ENCODE data around the gene CCIN. TPM values are rescaled to one million over a fixed set of nuclear protein-coding genes. Genes with fewer than 3 reads are reported as not detected.

Gene CCIN
- total and polyA plus RNA-seq, 7 experiments from 2014 or later = 0.15 to 3.6 (median 0.49) TPM; not detected in 3

- no peaks in the 10 kb centered on the region for H3K27me3 Mint-ChIP-seq
- Histone ChIP-seq H3K9me3 (ENCODE audit: control insufficient read depth in 2 of 3, low read length in 3 of 3) (no peaks in the 10 kb centered on the region), H3K36me3 (ENCODE audit: control insufficient read depth in 2 of 3, insufficient read depth in 3 of 3, low read length in 3 of 3) (peaks cover 0 to 9% (median 0%) of the 10 kb centered on the region in 3 experiments), H3K4me3 (ENCODE audit: low read length) (no peak overlapping the region), H3K27me3 (ENCODE audit: control insufficient read depth in 2 of 2, insufficient read depth in 2 of 2, low read length in 2 of 2) (no peaks in the 10 kb centered on the region), H3K4me1 (ENCODE audit: control insufficient read depth in 2 of 2, insufficient read depth in 2 of 2, low read length in 2 of 2) (peaks cover 55 to 59% of the 10 kb centered on the region in 2 donors), H3K27ac (ENCODE audit: low read depth, low read length) (peak overlapping the region; percentile 88)
- H3K9me3 Mint-ChIP-seq = no peaks in the 10 kb centered on the region
- intact Hi-C loops (cut with micrococcal nuclease) = loop anchor here (1.0 kb wide), 6 partner anchors 8 to 50 kb away; partner anchors contain the start of genes CLTA (in 1 of the 2) and GLIPR2 (in 1 of the 2)
- H3K36me3 Mint-ChIP-seq = peaks cover 0 to 43% (median 14%) of the 10 kb centered on the region in 5 donors
- H3K27ac Mint-ChIP-seq = peak overlapping the region; percentile 67 to 99 (median 87)
- H3K4me1 Mint-ChIP-seq = peaks cover 35 to 56% (median 49%) of the 10 kb centered on the region in 7 donors
- DNase-seq = no peak
- ChIA-PET POLR2A (interaction anchor here (0.6 to 2.6 kb wide), 9 partner anchors 9 to 287 kb away, joined by 3 to 14 read pairs (median 5); partner anchors contain the start of gene GLIPR2), CTCF (interaction anchor here (0.9 to 1.8 kb wide), 2 partner anchors 14 to 16 kb away, joined by 3 to 7 read pairs; partner anchors contain the start of gene GLIPR2)
- H3K4me3 Mint-ChIP-seq = peak overlapping the region in 8 of 10 donors; percentile 27 to 62 (median 46)
- ATAC-seq = no peak
Measured at GRCh38 chr9:36152741-36153438, 16.3 kb upstream of the CCIN start.

- POLR2A ChIA-PET = interaction anchor here (0.7 to 1.6 kb wide), 2 partner anchors 12 to 62 kb away, joined by 4 to 8 read pairs; no protein-coding TSS in a partner anchor
- Mint-ChIP-seq H3K27ac (peak overlapping the region; percentile 67 to 99 (median 87)), H3K36me3 (peaks cover 0 to 47% (median 18%) of the 10 kb centered on the region in 5 donors), H3K4me3 (peak overlapping the region in 6 of 10 donors; percentile 0 to 69 (median 50)), H3K4me1 (peaks cover 34 to 53% (median 43%) of the 10 kb centered on the region in 7 donors), H3K27me3 (no peaks in the 10 kb centered on the region), H3K9me3 (peaks cover 0 to 3% (median 0%) of the 10 kb centered on the region in 11 donors)
- H3K4me1 ChIP-seq (ENCODE audit: control insufficient read depth in 2 of 2, insufficient read depth in 2 of 2, low read length in 2 of 2) = peaks cover 46 to 51% of the 10 kb centered on the region in 2 donors
- H3K9me3 ChIP-seq (ENCODE audit: control insufficient read depth in 2 of 3, low read length in 3 of 3) = no peaks in the 10 kb centered on the region
- DNase-seq (no peak), ATAC-seq (no peak)
- CTCF ChIA-PET = interaction anchor here (2.0 kb wide), 1 partner anchor 17 kb away, joined by 4 read pairs; the partner anchor contains the start of gene GLIPR2
- intact Hi-C loops (cut with micrococcal nuclease) = no loop called here
- H3K27me3 ChIP-seq (ENCODE audit: control insufficient read depth in 2 of 2, insufficient read depth in 2 of 2, low read length in 2 of 2) = no peaks in the 10 kb centered on the region
- peaks cover 0 to 9% (median 0%) of the 10 kb centered on the region in 3 experiments for H3K36me3 ChIP-seq (ENCODE audit: control insufficient read depth in 2 of 3, insufficient read depth in 3 of 3, low read length in 3 of 3)
- H3K4me3 ChIP-seq (ENCODE audit: low read length) = no peak overlapping the region
- H3K27ac ChIP-seq (ENCODE audit: low read depth, low read length) = no peak overlapping the region
Measured at GRCh38 chr9:36153746-36154145, 15.4 kb upstream of the CCIN start.

GRCh38 chr9:36154331-36154952 is 14.7 kb upstream of the CCIN start:
- peak overlapping the region; percentile 39 for H3K27ac ChIP-seq (ENCODE audit: low read depth, low read length)
- Mint-ChIP-seq H3K36me3 (peaks cover 0 to 54% (median 21%) of the 10 kb centered on the region in 5 donors), H3K4me1 (peaks cover 38 to 51% (median 42%) of the 10 kb centered on the region in 7 donors), H3K9me3 (peaks cover 0 to 3% (median 0%) of the 10 kb centered on the region in 11 donors), H3K27ac (peak overlapping the region in 8 of 9 donors; percentile 47 to 89 (median 68)), H3K4me3 (peak overlapping the region in 8 of 10 donors; percentile 0 to 69 (median 22)), H3K27me3 (no peaks in the 10 kb centered on the region)
- peaks cover 39 to 45% of the 10 kb centered on the region in 2 donors for H3K4me1 ChIP-seq (ENCODE audit: control insufficient read depth in 2 of 2, insufficient read depth in 2 of 2, low read length in 2 of 2)
- H3K9me3 ChIP-seq (ENCODE audit: control insufficient read depth in 2 of 3, low read length in 3 of 3) = no peaks in the 10 kb centered on the region
- peaks cover 0 to 12% (median 0%) of the 10 kb centered on the region in 3 experiments for H3K36me3 ChIP-seq (ENCODE audit: control insufficient read depth in 2 of 3, insufficient read depth in 3 of 3, low read length in 3 of 3)
- ChIA-PET CTCF (interaction anchor here (1.1 to 2.0 kb wide), 4 partner anchors 9 to 51 kb away, joined by 3 to 6 read pairs (median 4); partner anchors contain the start of gene GLIPR2), POLR2A (interaction anchor here (0.7 to 1.6 kb wide), 4 partner anchors 10 to 63 kb away, joined by 3 to 8 read pairs (median 4); partner anchors contain the start of gene GLIPR2)
- intact Hi-C loops (cut with micrococcal nuclease) = no loop called here
- no peak overlapping the region for H3K4me3 ChIP-seq (ENCODE audit: low read length)
- no peak for DNase-seq
- H3K27me3 ChIP-seq (ENCODE audit: control insufficient read depth in 2 of 2, insufficient read depth in 2 of 2, low read length in 2 of 2) = no peaks in the 10 kb centered on the region
- peak; percentile 40 for ATAC-seq

GRCh38 chr9:36156116-36156515 is 13.1 kb upstream of the CCIN start:
- Histone ChIP-seq H3K27me3 (ENCODE audit: control insufficient read depth in 2 of 2, insufficient read depth in 2 of 2, low read length in 2 of 2) (no peaks in the 10 kb centered on the region), H3K4me1 (ENCODE audit: control insufficient read depth in 2 of 2, insufficient read depth in 2 of 2, low read length in 2 of 2) (peaks cover 23 to 33% of the 10 kb centered on the region in 2 donors), H3K4me3 (ENCODE audit: low read length) (no peak overlapping the region), H3K36me3 (ENCODE audit: control insufficient read depth in 2 of 3, insufficient read depth in 3 of 3, low read length in 3 of 3) (peaks cover 0 to 12% (median 0%) of the 10 kb centered on the region in 3 experiments), H3K9me3 (ENCODE audit: control insufficient read depth in 2 of 3, low read length in 3 of 3) (no peaks in the 10 kb centered on the region), H3K27ac (ENCODE audit: low read depth, low read length) (no peak overlapping the region)
- Mint-ChIP-seq H3K4me1 (peaks cover 26 to 41% (median 35%) of the 10 kb centered on the region in 7 donors), H3K27ac (no peak overlapping the region), H3K36me3 (peaks cover 0 to 53% (median 19%) of the 10 kb centered on the region in 5 donors), H3K4me3 (no peak overlapping the region), H3K27me3 (no peaks in the 10 kb centered on the region), H3K9me3 (peaks cover 0 to 3% (median 0%) of the 10 kb centered on the region in 11 donors)
- DNase-seq (no peak), ATAC-seq (no peak)
- ChIA-PET CTCF (interaction anchor here (1.2 kb wide), 1 partner anchor 53 kb away, joined by 6 read pairs; no protein-coding TSS in a partner anchor), POLR2A (interaction anchor here (1.0 to 1.4 kb wide), 3 partner anchors 8 to 15 kb away, joined by 3 to 5 read pairs (median 5); no protein-coding TSS in a partner anchor)
- intact Hi-C loops (cut with micrococcal nuclease) = no loop called here

- no peak overlapping the region for H3K4me3 Mint-ChIP-seq
Measured at GRCh38 chr9:36158122-36158521, 11.1 kb upstream of the CCIN start.

GRCh38 chr9:36158917-36159316 is 10.3 kb upstream of the CCIN start:
- POLR2A ChIA-PET = interaction anchor here (0.6 to 1.5 kb wide), 3 partner anchors 9 to 294 kb away, joined by 4 to 6 read pairs (median 5); no protein-coding TSS in a partner anchor
- intact Hi-C loops (cut with micrococcal nuclease) = no loop called here
- Histone ChIP-seq H3K4me3 (ENCODE audit: low read length) (no peak overlapping the region), H3K36me3 (ENCODE audit: control insufficient read depth in 2 of 3, insufficient read depth in 3 of 3, low read length in 3 of 3) (peaks cover 0 to 12% (median 0%) of the 10 kb centered on the region in 3 experiments), H3K27ac (ENCODE audit: low read depth, low read length) (no peak overlapping the region), H3K9me3 (ENCODE audit: control insufficient read depth in 2 of 3, low read length in 3 of 3) (no peaks in the 10 kb centered on the region), H3K4me1 (ENCODE audit: control insufficient read depth in 2 of 2, insufficient read depth in 2 of 2, low read length in 2 of 2) (peaks cover 0 to 9% of the 10 kb centered on the region in 2 donors), H3K27me3 (ENCODE audit: control insufficient read depth in 2 of 2, insufficient read depth in 2 of 2, low read length in 2 of 2) (no peaks in the 10 kb centered on the region)
- Mint-ChIP-seq H3K27ac (peak overlapping the region in 1 of 9 donors; percentile 46), H3K27me3 (no peaks in the 10 kb centered on the region), H3K9me3 (peaks cover 0 to 3% (median 0%) of the 10 kb centered on the region in 11 donors), H3K36me3 (peaks cover 0 to 52% (median 20%) of the 10 kb centered on the region in 5 donors), H3K4me3 (no peak overlapping the region), H3K4me1 (peaks cover 7 to 26% (median 20%) of the 10 kb centered on the region in 7 donors)
- ATAC-seq = no peak
- no peak for DNase-seq
- CTCF ChIA-PET = interaction anchor here (0.6 to 2.8 kb wide), 2 partner anchors 57 to 170 kb away, joined by 3 to 8 read pairs; no protein-coding TSS in a partner anchor

More at GRCh38 chr9:36158122-36158521, 11.1 kb upstream of the CCIN start:
- no peaks in the 10 kb centered on the region for H3K27me3 Mint-ChIP-seq
- Histone ChIP-seq H3K4me3 (ENCODE audit: low read length) (no peak overlapping the region), H3K4me1 (ENCODE audit: control insufficient read depth in 2 of 2, insufficient read depth in 2 of 2, low read length in 2 of 2) (peaks cover 3 to 13% of the 10 kb centered on the region in 2 donors), H3K9me3 (ENCODE audit: control insufficient read depth in 2 of 3, low read length in 3 of 3) (no peaks in the 10 kb centered on the region), H3K36me3 (ENCODE audit: control insufficient read depth in 2 of 3, insufficient read depth in 3 of 3, low read length in 3 of 3) (peaks cover 0 to 12% (median 0%) of the 10 kb centered on the region in 3 experiments), H3K27ac (ENCODE audit: low read depth, low read length) (no peak overlapping the region), H3K27me3 (ENCODE audit: control insufficient read depth in 2 of 2, insufficient read depth in 2 of 2, low read length in 2 of 2) (no peaks in the 10 kb centered on the region)
- POLR2A ChIA-PET = interaction anchor here (0.6 to 1.5 kb wide), 3 partner anchors 9 to 293 kb away, joined by 3 to 5 read pairs (median 4); no protein-coding TSS in a partner anchor
- H3K9me3 Mint-ChIP-seq = peaks cover 0 to 3% (median 0%) of the 10 kb centered on the region in 11 donors
- CTCF ChIA-PET = interaction anchor here (0.6 kb wide), 1 partner anchor 171 kb away, joined by 3 read pairs; no protein-coding TSS in a partner anchor
- no peak for ATAC-seq
- H3K36me3 Mint-ChIP-seq = peaks cover 0 to 55% (median 20%) of the 10 kb centered on the region in 5 donors
- H3K27ac Mint-ChIP-seq = no peak overlapping the region
- peaks cover 11 to 31% (median 25%) of the 10 kb centered on the region in 7 donors for H3K4me1 Mint-ChIP-seq
- intact Hi-C loops (cut with micrococcal nuclease) = no loop called here
- DNase-seq = no peak
